Activated T-cell treated with anti-CD3 and anti-CD28 coated beads, Interleukin-2, amount 50 U/mL, for 4 hours (primary cell): ENCODE measurements around the gene STX10. TPM values are rescaled to one million over a fixed set of nuclear protein-coding genes. Genes with fewer than 3 reads are reported as not detected.

Experiments used
- ATAC-seq, 2 donors: fragments of 200-7000 bp; cut with Tn5 transposase; one replicate each; pipeline ENCODE4 v1.10.0; 2021
- DNase-seq: peaks from one replicate; pipeline ENCODE4 v3.0.0-alpha.2; 2020
- H3K27me3 Mint-ChIP-seq: one replicate; pipeline ENCODE4 v1.8.0; 2021; ENCODE audit warnings: low read depth, mixed read lengths
- H3K36me3 Mint-ChIP-seq: one replicate; pipeline ENCODE4 v1.8.0; 2022; ENCODE audit warnings: mixed read lengths; ENCODE audit not compliant: insufficient read depth
- H3K4me1 Mint-ChIP-seq: one replicate; pipeline ENCODE4 v1.8.0; 2021; ENCODE audit warnings: low read depth, mixed read lengths
- H3K4me3 Mint-ChIP-seq: one replicate; pipeline ENCODE4 v1.8.0; 2021; ENCODE audit warnings: mild to moderate bottlenecking, moderate library complexity, mixed read lengths
- H3K9me3 Mint-ChIP-seq: one replicate; pipeline ENCODE4 v1.8.0; 2021; ENCODE audit warnings: mixed read lengths
- total RNA-seq, 3 donors: library from RNA; stranded (reverse); gene quantifications; one replicate each; pipeline ENCODE4 v1.2.1, GENCODE V29; 2021

Gene STX10
- total RNA-seq, 3 donors from 2014 or later: 64.5 to 66.0 (median 65.4) TPM

GRCh38 chr19:13098277-13099072, 51.7 kb downstream of the STX10 start:
- H3K27me3 Mint-ChIP-seq: peaks cover 13% of the 10 kb centered on the region
- H3K4me3 Mint-ChIP-seq: peak overlapping the region; percentile 69
- no peak for DNase-seq
- H3K9me3 Mint-ChIP-seq: no peaks in the 10 kb centered on the region
- H3K4me1 Mint-ChIP-seq: peaks cover 44% of the 10 kb centered on the region
- no peaks in the 10 kb centered on the region for H3K36me3 Mint-ChIP-seq
- no peak for ATAC-seq

- ATAC-seq (no peak), DNase-seq (no peak)
- H3K27me3 Mint-ChIP-seq: peaks cover 13% of the 10 kb centered on the region
- H3K36me3 Mint-ChIP-seq: no peaks in the 10 kb centered on the region
- no peaks in the 10 kb centered on the region for H3K9me3 Mint-ChIP-seq
- H3K4me1 Mint-ChIP-seq: peaks cover 40% of the 10 kb centered on the region
- H3K4me3 Mint-ChIP-seq: peak overlapping the region; percentile 61
Observed at GRCh38 chr19:13097463-13098258, 52.5 kb downstream of the STX10 start.

- Mint-ChIP-seq H3K9me3 (no peaks in the 10 kb centered on the region), H3K36me3 (no peaks in the 10 kb centered on the region), H3K4me3 (peak overlapping the region; percentile 73), H3K4me1 (peaks cover 36% of the 10 kb centered on the region), H3K27me3 (peaks cover 13% of the 10 kb centered on the region)
- ATAC-seq (no peak), DNase-seq (no peak)
Observed at GRCh38 chr19:13097033-13097462, 53.1 kb downstream of the STX10 start.

GRCh38 chr19:13095934-13096927, 53.9 kb downstream of the STX10 start:
- H3K36me3 Mint-ChIP-seq: no peaks in the 10 kb centered on the region
- no peaks in the 10 kb centered on the region for H3K9me3 Mint-ChIP-seq
- ATAC-seq (no peak), DNase-seq (no peak)
- peak overlapping the region; percentile 67 for H3K4me3 Mint-ChIP-seq
- peaks cover 13% of the 10 kb centered on the region for H3K27me3 Mint-ChIP-seq
- peaks cover 30% of the 10 kb centered on the region for H3K4me1 Mint-ChIP-seq

GRCh38 chr19:13095393-13095784, 54.8 kb downstream of the STX10 start:
- no peaks in the 10 kb centered on the region for H3K36me3 Mint-ChIP-seq
- H3K4me1 Mint-ChIP-seq: peaks cover 27% of the 10 kb centered on the region
- H3K4me3 Mint-ChIP-seq: no peak overlapping the region
- no peaks in the 10 kb centered on the region for H3K9me3 Mint-ChIP-seq
- ATAC-seq (no peak), DNase-seq (no peak)
- H3K27me3 Mint-ChIP-seq: peaks cover 13% of the 10 kb centered on the region

- Mint-ChIP-seq H3K36me3 (no peaks in the 10 kb centered on the region), H3K4me3 (no peak overlapping the region), H3K27me3 (peaks cover 13% of the 10 kb centered on the region), H3K4me1 (peaks cover 22% of the 10 kb centered on the region), H3K9me3 (no peaks in the 10 kb centered on the region)
- DNase-seq: no peak
- ATAC-seq: no peak
Observed at GRCh38 chr19:13094771-13095392, 55.3 kb downstream of the STX10 start.

GRCh38 chr19:13094106-13094504, 56.1 kb downstream of the STX10 start:
- ATAC-seq: no peak
- Mint-ChIP-seq H3K36me3 (no peaks in the 10 kb centered on the region), H3K27me3 (peaks cover 13% of the 10 kb centered on the region), H3K4me1 (peaks cover 19% of the 10 kb centered on the region), H3K4me3 (no peak overlapping the region), H3K9me3 (no peaks in the 10 kb centered on the region)
- no peak for DNase-seq

Other genes with a start within 250 kb of the STX10 start
- gene SYCE2, start 231.1 kb downstream of the STX10 start, total RNA-seq: under 1 TPM; 0.53 to 0.91 (median 0.87) TPM
- gene FARSA, start 216.7 kb downstream of the STX10 start, total RNA-seq: 100 to 1,000 TPM; 345 to 368 (median 368) TPM
- gene CALR, start 211.8 kb downstream of the STX10 start, total RNA-seq: 1,000 to 10,000 TPM; 1,489 to 1,621 (median 1,575) TPM
- 100 to 1,000 TPM; 256 to 265 (median 264) TPM for gene RAD23A, start 204.5 kb downstream of the STX10 start, total RNA-seq
- 10 to 100 TPM; 60.5 to 65.2 (median 61.8) TPM for gene GADD45GIP1, start 193.2 kb downstream of the STX10 start, total RNA-seq
- not detected for gene DAND5, start 180.8 kb downstream of the STX10 start, total RNA-seq
- gene NFIX, start 154.9 kb downstream of the STX10 start, total RNA-seq: 10 to 100 TPM; 11.1 to 20.4 (median 16.1) TPM
- 1 to 10 TPM; 1.9 to 3.0 (median 2.9) TPM for gene LYL1, start 47.5 kb downstream of the STX10 start, total RNA-seq
- 100 to 1,000 TPM; 240 to 248 (median 246) TPM for gene TRMT1, start 33.6 kb downstream of the STX10 start, total RNA-seq
- 100 to 1,000 TPM; 127 to 137 (median 134) TPM for gene NACC1, start 32.1 kb downstream of the STX10 start, total RNA-seq
- 100 to 1,000 TPM in 2 of 3 donors, 10 to 100 TPM in 1; 99.4 to 113 (median 110) TPM for gene IER2, start within 50 bp of the STX10 start, total RNA-seq